HG02840 (cell line): ENCODE data around the gene SLC4A3.
"Not testable (repeated sequence)": the region's sequence is repeated elsewhere in the genome, so short reads cannot be mapped to it uniquely, and the experiment has no call there.

ENCODE experiments used
- ATAC-seq: cut with Tn5 transposase; IDR thresholded peaks from one replicate; pipeline ENCODE4 v1.9.1; 2021; ENCODE audit warnings: mild to moderate bottlenecking, moderate library complexity, moderate number of reproducible peaks; ENCODE audit not compliant: unreplicated experiment, low FRiP score

SLC4A3 gene

GRCh38 chr2:219643788-219644398, 16.5 kb downstream of the SLC4A3 start:
- no peak for ATAC-seq

DNA sequence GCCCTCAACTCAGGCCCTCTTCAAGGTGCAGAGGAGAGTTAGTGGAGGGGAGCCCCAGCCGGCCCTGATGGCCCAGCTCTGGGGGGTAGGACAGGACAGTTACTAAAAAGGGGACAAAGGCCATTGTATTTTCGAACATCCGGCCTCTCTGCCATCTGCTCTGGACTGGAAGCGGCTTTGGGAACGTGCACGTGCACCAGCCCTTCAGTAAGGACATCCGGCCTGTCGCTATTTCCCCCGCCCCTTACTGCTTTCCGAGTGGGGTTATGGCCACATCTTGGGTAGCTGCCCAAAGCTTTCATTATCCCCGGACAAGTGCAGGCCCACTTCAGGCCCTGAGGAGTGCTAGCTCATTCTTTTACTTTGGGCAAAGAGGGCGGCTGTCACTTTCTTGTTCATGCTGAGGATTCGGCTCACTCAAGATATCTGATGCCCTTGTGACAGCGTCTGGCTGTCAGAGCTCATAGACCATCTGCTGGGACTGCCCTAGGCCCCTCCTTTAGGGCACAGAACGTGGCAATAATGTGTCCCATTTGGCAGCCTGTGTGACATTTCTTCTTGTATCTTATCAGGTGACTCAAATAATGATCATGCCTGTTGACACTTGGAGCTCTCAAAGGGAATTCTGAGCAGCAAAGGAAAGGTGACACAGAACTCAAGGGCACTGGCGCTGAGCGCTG, 17.5 kb downstream of the SLC4A3 start:
- no peak for ATAC-seq

GRCh38 chr2:219645631-219646527, 18.4 kb downstream of the SLC4A3 start:
- no peak for ATAC-seq

- no peak for ATAC-seq
These were observed 20.7 kb downstream of the SLC4A3 start for GRCh38 chr2:219648176-219648575.

DNA sequence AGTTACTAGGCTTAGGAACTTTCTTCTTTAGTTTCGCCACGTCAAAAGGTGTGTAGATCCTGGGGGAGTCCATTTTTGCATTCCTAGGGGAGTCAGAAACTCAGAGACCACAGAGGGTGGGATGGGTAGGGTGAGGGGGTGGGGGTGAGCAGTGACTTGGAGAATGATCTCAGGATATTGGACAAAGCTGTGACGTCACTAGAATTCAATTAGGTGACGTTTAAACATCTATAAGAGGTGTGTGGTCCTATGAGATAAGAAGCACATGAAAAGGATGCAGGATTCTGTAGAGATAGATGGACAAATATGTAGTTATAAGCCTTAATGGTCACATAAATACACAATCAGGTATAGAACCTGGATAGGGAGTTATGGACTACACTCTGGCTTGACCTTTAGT, 21.5 kb downstream of the SLC4A3 start:
- no peak for ATAC-seq

- ATAC-seq = no peak
These were observed 23.2 kb downstream of the SLC4A3 start for GRCh38 chr2:219650426-219651248.

DNA sequence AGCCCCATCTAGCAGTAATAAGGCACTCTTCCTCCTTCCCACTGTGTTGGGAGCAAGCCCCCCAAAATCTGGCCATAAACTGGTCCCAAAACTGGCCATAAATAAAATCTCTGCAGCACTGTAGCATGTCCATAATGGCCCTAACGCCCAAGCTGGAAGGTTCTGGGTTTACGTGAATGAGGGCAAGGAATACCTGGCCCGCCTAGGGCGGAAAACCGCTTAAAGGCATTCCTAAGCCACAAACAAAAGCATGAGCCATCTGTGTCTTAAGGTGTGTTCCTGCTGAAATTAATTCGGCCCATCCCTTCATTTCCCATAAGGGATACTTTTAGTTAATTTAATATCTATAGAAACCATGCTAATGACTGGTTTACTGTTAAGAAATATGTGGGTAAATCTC, 24.2 kb downstream of the SLC4A3 start:
- ATAC-seq = not testable (repeated sequence)

- ATAC-seq = no peak
These were observed 29.1 kb downstream of the SLC4A3 start for GRCh38 chr2:219656526-219656925.

- no peak for ATAC-seq
These were observed 30.9 kb downstream of the SLC4A3 start for GRCh38 chr2:219658196-219658846.

GRCh38 chr2:219658874-219659273, 31.4 kb downstream of the SLC4A3 start:
- no peak for ATAC-seq

GRCh38 chr2:219661197-219661954, 33.9 kb downstream of the SLC4A3 start:
- peak; percentile 92 for ATAC-seq

DNA sequence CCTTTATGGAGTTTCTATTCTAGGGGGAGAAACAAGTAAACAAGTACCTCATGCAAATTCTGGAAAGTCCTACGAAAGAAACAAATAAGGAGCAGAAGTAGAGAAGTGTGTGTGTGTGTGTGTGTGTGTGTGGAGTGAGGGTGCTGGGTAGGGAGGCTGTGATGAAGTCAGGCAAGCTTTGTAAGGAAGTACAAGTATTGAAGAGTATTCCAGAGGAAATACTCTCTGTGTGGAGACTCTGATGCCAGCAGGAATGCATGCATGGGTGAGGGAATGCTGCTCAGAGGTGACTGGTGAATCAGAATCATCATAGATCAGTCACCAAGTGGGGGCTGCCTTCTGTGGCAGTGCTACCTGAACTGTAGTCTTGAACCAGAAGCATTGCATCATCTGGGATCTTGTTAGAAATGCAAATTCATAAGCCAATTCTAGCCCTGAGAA, 34.5 kb downstream of the SLC4A3 start:
- no peak for ATAC-seq

DNA sequence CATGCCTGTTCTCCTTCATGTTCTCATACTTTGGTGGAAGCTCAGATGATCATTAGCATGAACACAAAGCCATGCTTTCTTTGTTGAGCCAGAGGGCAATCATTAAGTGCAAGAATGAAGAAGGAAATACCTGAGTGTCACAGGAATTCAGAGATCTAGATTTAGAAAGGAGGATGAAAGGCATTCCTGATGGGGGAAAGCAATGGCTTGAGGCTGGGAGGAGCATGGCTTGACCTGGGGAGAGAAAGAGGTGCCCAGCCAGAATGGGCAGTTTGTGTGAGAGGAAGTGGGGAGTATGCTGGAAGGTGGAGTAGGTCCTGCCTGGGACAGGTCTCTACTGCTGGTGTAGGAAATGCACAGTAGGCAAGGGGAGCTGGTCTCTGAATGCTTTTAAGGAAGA, 35.1 kb downstream of the SLC4A3 start:
- ATAC-seq = no peak

GRCh38 chr2:219663116-219663762, 35.8 kb downstream of the SLC4A3 start:
- no peak for ATAC-seq

DNA sequence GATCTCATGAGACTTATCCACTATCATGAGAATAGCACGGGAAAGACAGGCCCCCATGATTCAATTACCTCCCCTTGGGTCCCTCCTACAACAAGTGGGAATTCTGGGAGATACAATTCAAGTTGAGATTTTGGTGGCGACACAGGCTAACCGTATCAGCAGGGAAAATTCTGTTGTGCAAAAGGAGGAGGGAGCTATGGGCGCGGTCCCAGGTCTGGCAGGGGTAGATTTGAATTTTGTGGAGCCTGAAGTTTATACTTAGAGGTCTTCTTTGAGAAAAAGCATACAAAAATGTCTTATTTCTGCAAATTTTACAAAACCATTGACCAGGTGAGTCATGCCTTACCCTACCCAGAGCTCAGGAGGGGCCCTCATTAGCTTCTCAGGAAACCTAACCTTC, 36.6 kb downstream of the SLC4A3 start:
- ATAC-seq = no peak

DNA sequence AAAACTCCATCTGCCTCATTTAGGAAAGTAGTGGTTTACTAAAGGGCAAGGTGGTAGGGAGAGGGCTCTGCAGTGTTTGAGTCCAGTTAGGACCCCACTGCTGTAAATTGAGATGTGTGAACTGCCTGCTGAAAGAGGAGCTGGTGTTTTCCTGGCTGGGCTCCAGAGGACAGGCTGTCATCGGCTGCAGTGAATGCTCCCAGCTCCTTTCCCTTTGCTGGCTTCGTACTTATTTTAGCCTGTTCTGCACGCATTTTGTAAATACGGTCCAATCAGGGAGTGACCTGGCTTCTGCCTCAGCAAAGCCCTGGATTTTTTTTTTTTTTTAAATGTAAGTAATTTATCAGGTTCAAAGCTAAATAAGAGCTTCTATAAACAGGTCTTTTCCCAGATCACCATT, 37.5 kb downstream of the SLC4A3 start:
- no peak for ATAC-seq

- ATAC-seq = no peak
These were observed 38.5 kb downstream of the SLC4A3 start for GRCh38 chr2:219665926-219666325.

GRCh38 chr2:219668316-219668715, 40.9 kb downstream of the SLC4A3 start:
- no peak for ATAC-seq

DNA sequence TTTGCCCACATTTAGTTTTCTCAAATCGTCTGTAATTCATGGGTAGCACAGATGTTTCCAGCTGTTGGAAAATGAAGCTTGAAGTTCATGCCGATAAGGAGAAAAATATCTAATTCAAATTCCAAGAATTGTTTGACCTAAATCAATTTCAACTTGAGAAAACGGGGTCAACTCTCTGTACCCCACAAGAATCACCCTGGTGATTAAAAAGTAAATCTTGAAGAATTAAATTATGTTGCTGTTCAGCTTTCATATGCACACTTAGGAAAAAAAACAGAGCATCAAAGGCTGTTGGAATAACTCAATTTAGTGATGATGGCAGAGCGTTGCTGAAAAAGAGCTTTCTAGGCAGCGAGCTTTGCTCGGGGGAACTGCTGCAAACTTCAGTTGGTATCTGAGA, 43.0 kb downstream of the SLC4A3 start:
- ATAC-seq = no peak
